Neural cell (in vitro differentiated cells): ENCODE measurements around the gene PRR20E.

Source experiments
- EP300 ChIP-seq: fragments of 450-650 bp; conservative IDR thresholded peaks from 2 replicates; pipeline ENCODE4 v1.6.1; 2014; ENCODE audit warnings: antibody characterized with exemption, mild to moderate bottlenecking, moderate library complexity; ENCODE audit not compliant: poor library complexity, severe bottlenecking
- EZH2 ChIP-seq: fragments of 200-600, 300-800 bp; shearing (Covaris generic), sonication (generic); IDR thresholded peaks from 2 replicates; pipeline ENCODE4 v1.6.1; 2014; ENCODE audit warnings: antibody characterized with exemption, low read length, borderline replicate concordance, mild to moderate bottlenecking; ENCODE audit not compliant: insufficient read depth, poor library complexity, severe bottlenecking
- MXI1 ChIP-seq: fragments of 450-650 bp; conservative IDR thresholded peaks from 2 replicates; pipeline ENCODE4 v1.6.1; 2014; ENCODE audit warnings: antibody characterized with exemption, mild to moderate bottlenecking; ENCODE audit not compliant: poor library complexity, severe bottlenecking
- POLR2AphosphoS5 ChIP-seq: IDR thresholded peaks from 2 replicates; pipeline ENCODE4 v1.6.1; 2012
- RAD21 ChIP-seq: fragments of 450-650 bp; conservative IDR thresholded peaks from 2 replicates; pipeline ENCODE4 v1.6.1; 2014; ENCODE audit warnings: antibody characterized with exemption, mild to moderate bottlenecking, moderate library complexity
- SMC3 ChIP-seq: fragments of 450-650 bp; conservative IDR thresholded peaks from 2 replicates; pipeline ENCODE4 v1.6.1; 2014; ENCODE audit warnings: antibody characterized with exemption, mild to moderate bottlenecking, moderate library complexity; ENCODE audit not compliant: poor library complexity
- TAF1 ChIP-seq: IDR thresholded peaks from 2 replicates; pipeline ENCODE4 v1.6.1; 2012; ENCODE audit warnings: low read depth
- TF ChIP-seq, protein P1 (sequence below): fragments of 450-650 bp; IDR thresholded peaks from 2 replicates; pipeline ENCODE4 v1.5.1; 2014; ENCODE audit warnings: antibody characterized with exemption, mild to moderate bottlenecking, moderate library complexity; ENCODE audit not compliant: poor library complexity, severe bottlenecking
- TF ChIP-seq, protein P2 (sequence below): IDR thresholded peaks from 2 replicates; pipeline ENCODE4 v1.6.1; 2012; ENCODE audit warnings: borderline replicate concordance

DNA sequence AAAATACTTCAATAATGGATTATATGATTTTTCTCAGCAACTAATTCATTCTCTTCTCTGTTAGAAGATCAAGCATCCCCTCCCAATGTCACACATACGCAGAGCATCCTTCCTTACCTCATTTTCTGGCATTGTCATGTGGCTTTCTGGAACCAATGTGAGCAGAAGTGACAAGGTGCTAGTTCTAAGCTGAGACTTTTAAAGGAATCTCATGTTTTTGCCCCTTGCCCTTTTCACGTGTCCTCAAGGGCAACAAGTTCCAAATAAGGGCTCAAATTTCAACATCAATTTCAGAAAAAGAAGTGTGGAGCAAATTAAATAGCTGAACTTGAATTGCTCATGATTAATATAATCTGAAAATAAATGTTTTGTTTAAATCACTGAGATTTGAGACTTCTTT, 30.9 kb upstream of the PRR20E start:
- no peak for TF ChIP-seq RAD21
- TF ChIP-seq, protein P1, sequence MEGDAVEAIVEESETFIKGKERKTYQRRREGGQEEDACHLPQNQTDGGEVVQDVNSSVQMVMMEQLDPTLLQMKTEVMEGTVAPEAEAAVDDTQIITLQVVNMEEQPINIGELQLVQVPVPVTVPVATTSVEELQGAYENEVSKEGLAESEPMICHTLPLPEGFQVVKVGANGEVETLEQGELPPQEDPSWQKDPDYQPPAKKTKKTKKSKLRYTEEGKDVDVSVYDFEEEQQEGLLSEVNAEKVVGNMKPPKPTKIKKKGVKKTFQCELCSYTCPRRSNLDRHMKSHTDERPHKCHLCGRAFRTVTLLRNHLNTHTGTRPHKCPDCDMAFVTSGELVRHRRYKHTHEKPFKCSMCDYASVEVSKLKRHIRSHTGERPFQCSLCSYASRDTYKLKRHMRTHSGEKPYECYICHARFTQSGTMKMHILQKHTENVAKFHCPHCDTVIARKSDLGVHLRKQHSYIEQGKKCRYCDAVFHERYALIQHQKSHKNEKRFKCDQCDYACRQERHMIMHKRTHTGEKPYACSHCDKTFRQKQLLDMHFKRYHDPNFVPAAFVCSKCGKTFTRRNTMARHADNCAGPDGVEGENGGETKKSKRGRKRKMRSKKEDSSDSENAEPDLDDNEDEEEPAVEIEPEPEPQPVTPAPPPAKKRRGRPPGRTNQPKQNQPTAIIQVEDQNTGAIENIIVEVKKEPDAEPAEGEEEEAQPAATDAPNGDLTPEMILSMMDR: no peak
- no peak for TF ChIP-seq EP300
- no peak for TF ChIP-seq POLR2AphosphoS5
- TF ChIP-seq SMC3: no peak
- TF ChIP-seq MXI1: no peak
- TF ChIP-seq EZH2: no peak
- TF ChIP-seq, protein P2, sequence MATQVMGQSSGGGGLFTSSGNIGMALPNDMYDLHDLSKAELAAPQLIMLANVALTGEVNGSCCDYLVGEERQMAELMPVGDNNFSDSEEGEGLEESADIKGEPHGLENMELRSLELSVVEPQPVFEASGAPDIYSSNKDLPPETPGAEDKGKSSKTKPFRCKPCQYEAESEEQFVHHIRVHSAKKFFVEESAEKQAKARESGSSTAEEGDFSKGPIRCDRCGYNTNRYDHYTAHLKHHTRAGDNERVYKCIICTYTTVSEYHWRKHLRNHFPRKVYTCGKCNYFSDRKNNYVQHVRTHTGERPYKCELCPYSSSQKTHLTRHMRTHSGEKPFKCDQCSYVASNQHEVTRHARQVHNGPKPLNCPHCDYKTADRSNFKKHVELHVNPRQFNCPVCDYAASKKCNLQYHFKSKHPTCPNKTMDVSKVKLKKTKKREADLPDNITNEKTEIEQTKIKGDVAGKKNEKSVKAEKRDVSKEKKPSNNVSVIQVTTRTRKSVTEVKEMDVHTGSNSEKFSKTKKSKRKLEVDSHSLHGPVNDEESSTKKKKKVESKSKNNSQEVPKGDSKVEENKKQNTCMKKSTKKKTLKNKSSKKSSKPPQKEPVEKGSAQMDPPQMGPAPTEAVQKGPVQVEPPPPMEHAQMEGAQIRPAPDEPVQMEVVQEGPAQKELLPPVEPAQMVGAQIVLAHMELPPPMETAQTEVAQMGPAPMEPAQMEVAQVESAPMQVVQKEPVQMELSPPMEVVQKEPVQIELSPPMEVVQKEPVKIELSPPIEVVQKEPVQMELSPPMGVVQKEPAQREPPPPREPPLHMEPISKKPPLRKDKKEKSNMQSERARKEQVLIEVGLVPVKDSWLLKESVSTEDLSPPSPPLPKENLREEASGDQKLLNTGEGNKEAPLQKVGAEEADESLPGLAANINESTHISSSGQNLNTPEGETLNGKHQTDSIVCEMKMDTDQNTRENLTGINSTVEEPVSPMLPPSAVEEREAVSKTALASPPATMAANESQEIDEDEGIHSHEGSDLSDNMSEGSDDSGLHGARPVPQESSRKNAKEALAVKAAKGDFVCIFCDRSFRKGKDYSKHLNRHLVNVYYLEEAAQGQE: no peak
- TF ChIP-seq TAF1: no peak
